ENCODE results near the gene BOLA2B.
"Not testable (repeated sequence)": the region's sequence is repeated elsewhere in the genome, so short reads cannot be mapped to it uniquely, and the experiment has no call there.

BOLA2B gene

GRCh38 chr16:30179195-30179594 is 14.3 kb downstream of the BOLA2B start:
- TF ChIP-seq, protein P1, sequence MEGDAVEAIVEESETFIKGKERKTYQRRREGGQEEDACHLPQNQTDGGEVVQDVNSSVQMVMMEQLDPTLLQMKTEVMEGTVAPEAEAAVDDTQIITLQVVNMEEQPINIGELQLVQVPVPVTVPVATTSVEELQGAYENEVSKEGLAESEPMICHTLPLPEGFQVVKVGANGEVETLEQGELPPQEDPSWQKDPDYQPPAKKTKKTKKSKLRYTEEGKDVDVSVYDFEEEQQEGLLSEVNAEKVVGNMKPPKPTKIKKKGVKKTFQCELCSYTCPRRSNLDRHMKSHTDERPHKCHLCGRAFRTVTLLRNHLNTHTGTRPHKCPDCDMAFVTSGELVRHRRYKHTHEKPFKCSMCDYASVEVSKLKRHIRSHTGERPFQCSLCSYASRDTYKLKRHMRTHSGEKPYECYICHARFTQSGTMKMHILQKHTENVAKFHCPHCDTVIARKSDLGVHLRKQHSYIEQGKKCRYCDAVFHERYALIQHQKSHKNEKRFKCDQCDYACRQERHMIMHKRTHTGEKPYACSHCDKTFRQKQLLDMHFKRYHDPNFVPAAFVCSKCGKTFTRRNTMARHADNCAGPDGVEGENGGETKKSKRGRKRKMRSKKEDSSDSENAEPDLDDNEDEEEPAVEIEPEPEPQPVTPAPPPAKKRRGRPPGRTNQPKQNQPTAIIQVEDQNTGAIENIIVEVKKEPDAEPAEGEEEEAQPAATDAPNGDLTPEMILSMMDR (IDR thresholded peaks at IDR 0.05; ENCODE audit: unreplicated experiment in 3 of 3) = no peak
- no peaks in the 10 kb centered on the region for H3K27me3 Mint-ChIP-seq (ENCODE audit: low read depth)
- H3K4me3 Mint-ChIP-seq = no peak overlapping the region
- H3K4me1 Mint-ChIP-seq = peaks cover under 1% of the 10 kb centered on the region
- no peak overlapping the region for H3K27ac Mint-ChIP-seq
- no peaks in the 10 kb centered on the region for H3K36me3 Mint-ChIP-seq (ENCODE audit: low read depth)
- H3K9me3 Mint-ChIP-seq = no peaks in the 10 kb centered on the region

GRCh38 chr16:30176876-30177275 is 16.6 kb downstream of the BOLA2B start:
- not testable (repeated sequence) for H3K27me3 Mint-ChIP-seq (ENCODE audit: low read depth); H3K36me3 Mint-ChIP-seq (ENCODE audit: low read depth); H3K27ac Mint-ChIP-seq; H3K9me3 Mint-ChIP-seq; H3K4me3 Mint-ChIP-seq; H3K4me1 Mint-ChIP-seq

- no peaks in the 10 kb centered on the region for H3K27me3 Mint-ChIP-seq (ENCODE audit: low read depth)
- TF ChIP-seq, protein P1 (IDR thresholded peaks at IDR 0.05; ENCODE audit: unreplicated experiment in 3 of 3) = no peak
- no peak overlapping the region for H3K4me3 Mint-ChIP-seq
- no peak overlapping the region for H3K27ac Mint-ChIP-seq
- peaks cover 3% of the 10 kb centered on the region for H3K4me1 Mint-ChIP-seq
- H3K36me3 Mint-ChIP-seq (ENCODE audit: low read depth) = peaks cover 3% of the 10 kb centered on the region
- H3K9me3 Mint-ChIP-seq = peaks cover 2% of the 10 kb centered on the region
These were observed 20.4 kb downstream of the BOLA2B start for GRCh38 chr16:30173054-30173453.

DNA sequence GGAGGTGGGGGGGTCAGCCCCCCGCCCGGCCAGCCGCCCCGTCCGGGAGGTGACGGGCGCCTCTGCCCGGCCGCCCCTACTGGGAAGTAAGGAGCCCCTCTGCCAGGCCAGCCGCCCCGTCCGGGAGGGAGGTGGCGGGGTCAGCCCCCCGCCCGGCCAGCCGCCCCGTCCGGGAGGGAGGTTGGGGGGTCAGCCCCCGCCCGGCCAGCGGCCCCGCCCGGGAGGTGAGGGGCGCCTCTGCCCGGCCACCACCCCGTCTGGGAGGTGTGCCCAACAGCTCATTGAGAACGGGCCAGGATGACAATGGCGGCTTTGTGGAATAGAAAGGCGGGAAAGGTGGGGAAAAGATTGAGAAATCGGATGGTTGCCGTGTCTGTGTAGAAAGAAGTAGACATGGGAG is 23.3 kb downstream of the BOLA2B start:
- H3K36me3 Mint-ChIP-seq (ENCODE audit: low read depth); H3K27me3 Mint-ChIP-seq (ENCODE audit: low read depth); H3K9me3 Mint-ChIP-seq; H3K4me1 Mint-ChIP-seq; H3K27ac Mint-ChIP-seq; H3K4me3 Mint-ChIP-seq: not testable (repeated sequence)

GRCh38 chr16:30169416-30169815 is 24.1 kb downstream of the BOLA2B start:
- not testable (repeated sequence) for H3K27me3 Mint-ChIP-seq (ENCODE audit: low read depth); H3K9me3 Mint-ChIP-seq; H3K27ac Mint-ChIP-seq; H3K4me1 Mint-ChIP-seq; H3K36me3 Mint-ChIP-seq (ENCODE audit: low read depth); H3K4me3 Mint-ChIP-seq

- not testable (repeated sequence) for H3K27me3 Mint-ChIP-seq (ENCODE audit: low read depth); H3K27ac Mint-ChIP-seq; H3K4me3 Mint-ChIP-seq; H3K4me1 Mint-ChIP-seq; H3K9me3 Mint-ChIP-seq; H3K36me3 Mint-ChIP-seq (ENCODE audit: low read depth)
These were observed 24.7 kb downstream of the BOLA2B start for GRCh38 chr16:30168746-30169145.

- Mint-ChIP-seq H3K4me3 (no peak overlapping the region), H3K36me3 (ENCODE audit: low read depth) (peaks cover 4% of the 10 kb centered on the region), H3K27me3 (ENCODE audit: low read depth) (no peaks in the 10 kb centered on the region), H3K27ac (no peak overlapping the region), H3K9me3 (peaks cover 2% of the 10 kb centered on the region), H3K4me1 (peaks cover 4% of the 10 kb centered on the region)
- TF ChIP-seq, protein P1 (IDR thresholded peaks at IDR 0.05; ENCODE audit: unreplicated experiment in 3 of 3) = no peak
These were observed 27.1 kb downstream of the BOLA2B start for GRCh38 chr16:30166202-30166902.

- H3K4me1 Mint-ChIP-seq = peaks cover 4% of the 10 kb centered on the region
- no peak overlapping the region for H3K27ac Mint-ChIP-seq
- no peaks in the 10 kb centered on the region for H3K27me3 Mint-ChIP-seq (ENCODE audit: low read depth)
- peaks cover 2% of the 10 kb centered on the region for H3K9me3 Mint-ChIP-seq
- H3K4me3 Mint-ChIP-seq = no peak overlapping the region
- H3K36me3 Mint-ChIP-seq (ENCODE audit: low read depth) = peaks cover 4% of the 10 kb centered on the region
- TF ChIP-seq, protein P1 (IDR thresholded peaks at IDR 0.05; ENCODE audit: unreplicated experiment in 3 of 3) = no peak
These were observed 29.9 kb downstream of the BOLA2B start for GRCh38 chr16:30163538-30163937.

Measured in nephron (organoid).